ENCODE measurements around the gene EXOSC7. TPM values are rescaled to one million over a fixed set of nuclear protein-coding genes. Genes with fewer than 3 reads are reported as not detected.

The EXOSC7 gene
- total RNA-seq, 1 experiment from 2014 or later, result 88.7 TPM

GRCh38 chr3:45007091-45007490 is 31.0 kb downstream of the EXOSC7 start:
- TF ChIP-seq, protein P1, sequence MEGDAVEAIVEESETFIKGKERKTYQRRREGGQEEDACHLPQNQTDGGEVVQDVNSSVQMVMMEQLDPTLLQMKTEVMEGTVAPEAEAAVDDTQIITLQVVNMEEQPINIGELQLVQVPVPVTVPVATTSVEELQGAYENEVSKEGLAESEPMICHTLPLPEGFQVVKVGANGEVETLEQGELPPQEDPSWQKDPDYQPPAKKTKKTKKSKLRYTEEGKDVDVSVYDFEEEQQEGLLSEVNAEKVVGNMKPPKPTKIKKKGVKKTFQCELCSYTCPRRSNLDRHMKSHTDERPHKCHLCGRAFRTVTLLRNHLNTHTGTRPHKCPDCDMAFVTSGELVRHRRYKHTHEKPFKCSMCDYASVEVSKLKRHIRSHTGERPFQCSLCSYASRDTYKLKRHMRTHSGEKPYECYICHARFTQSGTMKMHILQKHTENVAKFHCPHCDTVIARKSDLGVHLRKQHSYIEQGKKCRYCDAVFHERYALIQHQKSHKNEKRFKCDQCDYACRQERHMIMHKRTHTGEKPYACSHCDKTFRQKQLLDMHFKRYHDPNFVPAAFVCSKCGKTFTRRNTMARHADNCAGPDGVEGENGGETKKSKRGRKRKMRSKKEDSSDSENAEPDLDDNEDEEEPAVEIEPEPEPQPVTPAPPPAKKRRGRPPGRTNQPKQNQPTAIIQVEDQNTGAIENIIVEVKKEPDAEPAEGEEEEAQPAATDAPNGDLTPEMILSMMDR (conservative IDR thresholded peaks at IDR 0.05), result no peak
- DNase-seq, result no peak
- no peak overlapping the region for H2BK5ac ChIP-seq (ENCODE audit: insufficient read length, low read length)
- Mint-ChIP-seq H3K27ac (no peak overlapping the region; a peak in 1 of 7 replicates), H3K4me3 (no peak overlapping the region), H3K4me1 (no peaks in the 10 kb centered on the region), H3K9me3 (peaks cover 18 to 21% of the 10 kb centered on the region in 2 experiments), H3K27me3 (ENCODE audit: low read depth) (no peaks in the 10 kb centered on the region), H3K36me3 (ENCODE audit: insufficient read depth in 1 of 3, low read depth in 3 of 3) (peaks cover 58 to 83% (median 77%) of the 10 kb centered on the region in 3 experiments)
- no peak overlapping the region for H3K56ac ChIP-seq (ENCODE audit: insufficient read length, low read depth, low read length)
- H3K23ac ChIP-seq (ENCODE audit: insufficient read length, low read depth, low read length), result no peak overlapping the region
- H4K5ac ChIP-seq (ENCODE audit: insufficient read length, low read depth, low read length), result no peak overlapping the region
- no peak overlapping the region for H3K4ac ChIP-seq (ENCODE audit: low read depth, low read length)
- no peak overlapping the region for H3K18ac ChIP-seq (ENCODE audit: insufficient read length, low read depth, low read length)
- H3T11ph ChIP-seq (ENCODE audit: low read length), result no peak overlapping the region
- H2BK20ac ChIP-seq (ENCODE audit: low read depth, low read length, poor library complexity, severe bottlenecking), result no peak overlapping the region
- no peak overlapping the region for H4K91ac ChIP-seq (ENCODE audit: insufficient read length, low read depth, low read length)
- no peak overlapping the region for H3K9ac ChIP-seq (ENCODE audit: extremely low read depth, insufficient read length, low read length)
- no peaks in the 10 kb centered on the region for H3K27me3 ChIP-seq (ENCODE audit: insufficient read depth, low read length)
- H2BK12ac ChIP-seq (ENCODE audit: insufficient read length, low read depth, low read length), result no peak overlapping the region
- no peaks in the 10 kb centered on the region for H3K79me1 ChIP-seq (ENCODE audit: insufficient read depth, low read depth, low read length, poor library complexity, severe bottlenecking)
- no peak overlapping the region for H2AK5ac ChIP-seq (ENCODE audit: insufficient read length, low read length)
- H4K20me1 ChIP-seq (ENCODE audit: control insufficient read depth, insufficient read depth, insufficient read length), result no peaks in the 10 kb centered on the region
- no peak overlapping the region for H3K27ac ChIP-seq (ENCODE audit: insufficient read length, low read depth, low read length)
- H4K8ac ChIP-seq (replicated peaks; ENCODE audit: insufficient read length, low read depth, low read length), result no peak overlapping the region
- no peaks in the 10 kb centered on the region for H3K79me2 ChIP-seq (ENCODE audit: insufficient read depth, low read length)
- H2AFZ ChIP-seq (ENCODE audit: low read length), result no peak overlapping the region
- H2BK120ac ChIP-seq (ENCODE audit: low read depth, low read length, poor library complexity, severe bottlenecking), result no peak overlapping the region
- H3K4me1 ChIP-seq (ENCODE audit: insufficient read depth, low read length), result no peaks in the 10 kb centered on the region
- H3K23me2 ChIP-seq (ENCODE audit: insufficient read length, low read depth, low read length, poor library complexity, severe bottlenecking), result no peaks in the 10 kb centered on the region
- no CpG with 5 or more reads among the region's 8 CpGs for WGBS (ENCODE audit: extremely low coverage, insufficient read length, low lambda C conversion rate)
- no peak overlapping the region for H2BK15ac ChIP-seq (ENCODE audit: low read depth, low read length)
- no peak overlapping the region for H3K14ac ChIP-seq (ENCODE audit: insufficient read depth, low read length)
- no peak overlapping the region for H3K4me2 ChIP-seq (ENCODE audit: insufficient read depth, insufficient read length, low read length)
- H3K9me3 ChIP-seq (ENCODE audit: control insufficient read depth, low read depth, low read length), result peaks cover 5% of the 10 kb centered on the region
